Gastroesophageal sphincter (tissue), 4 donors: ENCODE results near the gene HIVEP3. TPM values are rescaled to one million over a fixed set of nuclear protein-coding genes. Genes with fewer than 3 reads are reported as not detected.

Experiments used
- ATAC-seq: fragments of 150-250 bp; one replicate; pipeline ENCODE4 v1.9.1; 2016; ENCODE audit warnings: mild to moderate bottlenecking, moderate library complexity
- H3K27ac ChIP-seq, 4 donors: fragments of 200-600 bp; sonication (generic) in 3 of 4; 1 replicate in 3 of 4; 2 replicates in 1 of 4; pipeline ENCODE4 v1.5.1; 2016 to 2019
- H3K27me3 ChIP-seq: fragments of 200-600 bp; sonication (generic); one replicate; pipeline ENCODE4 v1.5.1; 2019
- H3K36me3 ChIP-seq, 2 donors: fragments of 200-600 bp; sonication (generic); one replicate each; pipeline ENCODE4 v1.5.1; 2019; ENCODE audit warnings: control low read depth in 1 of 2
- H3K4me1 ChIP-seq, 3 donors: fragments of 200-600 bp; sonication (generic); 1 replicate in 2 of 3; 2 replicates in 1 of 3; pipeline ENCODE4 v1.5.1; 2016 to 2019; ENCODE audit warnings: control low read depth in 2 of 3
- H3K4me3 ChIP-seq, 2 donors: fragments of 200-600 bp; sonication (generic); one replicate each; pipeline ENCODE4 v1.5.1; 2019; ENCODE audit warnings: mild to moderate bottlenecking in 1 of 2, moderate library complexity in 1 of 2
- H3K9me3 ChIP-seq, 3 donors: fragments of 200-600 bp; sonication (generic); one replicate each; pipeline ENCODE4 v1.5.1; 2017 to 2019; ENCODE audit warnings: control low read depth in 2 of 3
- CTCF ChIP-seq, 4 experiments: fragments of 200-600 bp in 2 of 4; fragments of 450-650 bp in 2 of 4; sonication (generic) in 1 of 4; IDR thresholded peaks; one replicate each; pipeline ENCODE4 v1.5.1; 2017 to 2019; ENCODE audit warnings: antibody characterized with exemption in 4 of 4, mild to moderate bottlenecking in 2 of 4, moderate library complexity in 2 of 4
- EP300 ChIP-seq: sonication (generic); formaldehyde crosslinking; IDR thresholded peaks from one replicate; pipeline ENCODE4 v1.6.1; 2017; ENCODE audit warnings: antibody characterized with exemption, mild to moderate bottlenecking
- POLR2A ChIP-seq, 2 donors: fragments of 450-650 bp; IDR thresholded peaks; one replicate each; pipeline ENCODE4 v1.6.1; 2017; ENCODE audit warnings: antibody characterized with exemption in 2 of 2, mild to moderate bottlenecking in 2 of 2, moderate library complexity in 1 of 2
- POLR2AphosphoS5 ChIP-seq: sonication (generic); formaldehyde crosslinking; IDR thresholded peaks from one replicate; pipeline ENCODE4 v1.6.1; 2017; ENCODE audit warnings: antibody characterized with exemption
- WGBS, 2 donors: methylation state at CpG; one replicate each; pipeline ENCODE4 v1.1.5; 2018; ENCODE audit warnings: low coverage in 1 of 2; 5-methylcytosine and 5-hydroxymethylcytosine counted together
- total RNA-seq, 4 donors: library from RNA; depleted of rRNA; stranded (reverse); fragments of >200 nt; gene quantifications; one replicate each; pipeline ENCODE4 v1.1.0, GENCODE V29; 2016

HIVEP3 gene
- total RNA-seq, 4 donors from 2014 or later, result 1.9 to 3.8 (median 2.8) TPM

- Histone ChIP-seq H3K27me3 (no peaks in the 10 kb centered on the region), H3K4me1 (peaks cover 3 to 46% (median 3%) of the 10 kb centered on the region in 3 donors), H3K27ac (no peak overlapping the region), H3K36me3 (no peaks in the 10 kb centered on the region), H3K9me3 (peaks cover 0 to 3% (median 0%) of the 10 kb centered on the region in 3 donors), H3K4me3 (peak overlapping the region in 1 of 2 donors; percentile 71)
- WGBS, 2 donors, result 39 to 50% methylated on average over 4 to 9 of the region's 9 CpGs
- no peak for TF ChIP-seq CTCF (IDR thresholded peaks at IDR 0.05)
- TF ChIP-seq POLR2A (IDR thresholded peaks at IDR 0.05), result no peak
- TF ChIP-seq EP300, result no peak
- no peak for TF ChIP-seq POLR2AphosphoS5
- ATAC-seq, result no peak
Observed at GRCh38 chr1:41919131-41919530, 409 bp upstream of the HIVEP3 start.

GRCh38 chr1:41917835-41918449, 780 bp downstream of the HIVEP3 start:
- Histone ChIP-seq H3K9me3 (no peaks in the 10 kb centered on the region), H3K4me3 (peak overlapping the region; percentile 37 to 71), H3K4me1 (peaks cover 3 to 46% (median 3%) of the 10 kb centered on the region in 3 donors), H3K27me3 (no peaks in the 10 kb centered on the region), H3K36me3 (no peaks in the 10 kb centered on the region), H3K27ac (peak overlapping the region in 3 of 4 donors; percentile 29 to 68 (median 64))
- ATAC-seq, result peak; percentile 57
- TF ChIP-seq CTCF (IDR thresholded peaks at IDR 0.05), result no peak
- no peak for TF ChIP-seq EP300
- no peak for TF ChIP-seq POLR2AphosphoS5
- TF ChIP-seq POLR2A (IDR thresholded peaks at IDR 0.05), result no peak
- 0 to 2% methylated on average over 1 to 7 of the region's 53 CpGs for WGBS, 2 donors

GRCh38 chr1:41917076-41917475, 1.6 kb downstream of the HIVEP3 start:
- no peak for ATAC-seq
- Histone ChIP-seq H3K36me3 (no peaks in the 10 kb centered on the region), H3K9me3 (no peaks in the 10 kb centered on the region), H3K27me3 (no peaks in the 10 kb centered on the region), H3K4me3 (peak overlapping the region in 1 of 2 donors; percentile 71), H3K4me1 (peaks cover 3 to 46% (median 3%) of the 10 kb centered on the region in 3 donors), H3K27ac (no peak overlapping the region)
- TF ChIP-seq POLR2AphosphoS5 (no peak), POLR2A (IDR thresholded peaks at IDR 0.05) (no peak), CTCF (IDR thresholded peaks at IDR 0.05) (no peak), EP300 (no peak)
- WGBS, 2 donors, result 17 to 40% methylated on average over 1 of the region's 7 CpGs

GRCh38 chr1:41915786-41916571, 2.7 kb downstream of the HIVEP3 start:
- no peaks in the 10 kb centered on the region for H3K27me3 ChIP-seq
- H3K27ac ChIP-seq, result no peak overlapping the region
- H3K36me3 ChIP-seq, result no peaks in the 10 kb centered on the region
- peaks cover 3 to 46% (median 3%) of the 10 kb centered on the region in 3 donors for H3K4me1 ChIP-seq
- no peak overlapping the region for H3K4me3 ChIP-seq
- no peaks in the 10 kb centered on the region for H3K9me3 ChIP-seq
- 57 to 74% methylated on average over 3 to 4 of the region's 4 CpGs for WGBS, 2 donors
- no peak for ATAC-seq
- TF ChIP-seq CTCF (IDR thresholded peaks at IDR 0.05) (no peak), POLR2AphosphoS5 (no peak), POLR2A (IDR thresholded peaks at IDR 0.05) (no peak), EP300 (no peak)
